Spleen (tissue), 7 donors: ENCODE results near the gene ULK2.

Source experiments
- POLR2A ChIP-seq, 3 donors: fragments of 450-650 bp; IDR thresholded peaks; one replicate each; pipeline ENCODE4 v1.5.1; 2017; ENCODE audit warnings: antibody characterized with exemption in 3 of 3, mild to moderate bottlenecking in 1 of 3
- TF ChIP-seq, protein P1 (sequence below), 11 experiments: fragments of 200-600 bp in 7 of 11; fragments of 450-650 bp in 4 of 11; sonication (generic) in 4 of 11; IDR thresholded peaks in 8 of 11; conservative IDR thresholded peaks in 3 of 11; 1 replicate in 7 of 11; 2 replicates in 4 of 11; pipeline versions ENCODE4 v1.4.0 to v1.8.0; 2016 to 2021; ENCODE audit warnings: antibody characterized with exemption in 11 of 11, inconsistent platforms in 4 of 11, mild to moderate bottlenecking in 1 of 11
- donor health status: DM: no; HTN: no; CAD: no; lungs with moderate emphysema.
- donor health status: DM: no; HTN: no; CAD: no.
- donor health status: DM: no; HTN: no; CAD: no.

DNA sequence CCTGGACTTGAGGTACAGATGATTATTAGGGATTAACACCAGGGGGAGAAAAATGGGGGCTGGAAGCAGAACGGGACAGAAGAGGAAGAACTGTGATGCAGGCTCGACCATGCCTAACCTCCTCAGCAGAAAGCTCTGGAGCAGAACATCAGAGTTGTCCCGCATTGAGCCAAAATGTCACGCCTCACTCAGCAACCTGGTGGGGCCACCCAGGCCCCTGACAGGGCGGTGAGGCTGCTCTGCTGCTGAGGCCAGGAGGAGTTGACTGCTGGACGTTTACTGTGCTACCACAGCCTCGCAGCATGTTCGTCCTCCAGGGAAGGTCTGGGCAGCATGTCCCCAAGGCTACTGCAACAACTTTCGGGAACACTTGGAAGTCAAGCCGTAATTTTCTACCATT, 6.5 kb upstream of the ULK2 start:
- TF ChIP-seq, protein P1, sequence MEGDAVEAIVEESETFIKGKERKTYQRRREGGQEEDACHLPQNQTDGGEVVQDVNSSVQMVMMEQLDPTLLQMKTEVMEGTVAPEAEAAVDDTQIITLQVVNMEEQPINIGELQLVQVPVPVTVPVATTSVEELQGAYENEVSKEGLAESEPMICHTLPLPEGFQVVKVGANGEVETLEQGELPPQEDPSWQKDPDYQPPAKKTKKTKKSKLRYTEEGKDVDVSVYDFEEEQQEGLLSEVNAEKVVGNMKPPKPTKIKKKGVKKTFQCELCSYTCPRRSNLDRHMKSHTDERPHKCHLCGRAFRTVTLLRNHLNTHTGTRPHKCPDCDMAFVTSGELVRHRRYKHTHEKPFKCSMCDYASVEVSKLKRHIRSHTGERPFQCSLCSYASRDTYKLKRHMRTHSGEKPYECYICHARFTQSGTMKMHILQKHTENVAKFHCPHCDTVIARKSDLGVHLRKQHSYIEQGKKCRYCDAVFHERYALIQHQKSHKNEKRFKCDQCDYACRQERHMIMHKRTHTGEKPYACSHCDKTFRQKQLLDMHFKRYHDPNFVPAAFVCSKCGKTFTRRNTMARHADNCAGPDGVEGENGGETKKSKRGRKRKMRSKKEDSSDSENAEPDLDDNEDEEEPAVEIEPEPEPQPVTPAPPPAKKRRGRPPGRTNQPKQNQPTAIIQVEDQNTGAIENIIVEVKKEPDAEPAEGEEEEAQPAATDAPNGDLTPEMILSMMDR (IDR thresholded peaks at IDR 0.05 in 8 of 11, conservative IDR thresholded peaks at IDR 0.05 in 3 of 11), result no peak
- TF ChIP-seq POLR2A (IDR thresholded peaks at IDR 0.05), result no peak
